ENCODE results near the gene TOP1.

DNA sequence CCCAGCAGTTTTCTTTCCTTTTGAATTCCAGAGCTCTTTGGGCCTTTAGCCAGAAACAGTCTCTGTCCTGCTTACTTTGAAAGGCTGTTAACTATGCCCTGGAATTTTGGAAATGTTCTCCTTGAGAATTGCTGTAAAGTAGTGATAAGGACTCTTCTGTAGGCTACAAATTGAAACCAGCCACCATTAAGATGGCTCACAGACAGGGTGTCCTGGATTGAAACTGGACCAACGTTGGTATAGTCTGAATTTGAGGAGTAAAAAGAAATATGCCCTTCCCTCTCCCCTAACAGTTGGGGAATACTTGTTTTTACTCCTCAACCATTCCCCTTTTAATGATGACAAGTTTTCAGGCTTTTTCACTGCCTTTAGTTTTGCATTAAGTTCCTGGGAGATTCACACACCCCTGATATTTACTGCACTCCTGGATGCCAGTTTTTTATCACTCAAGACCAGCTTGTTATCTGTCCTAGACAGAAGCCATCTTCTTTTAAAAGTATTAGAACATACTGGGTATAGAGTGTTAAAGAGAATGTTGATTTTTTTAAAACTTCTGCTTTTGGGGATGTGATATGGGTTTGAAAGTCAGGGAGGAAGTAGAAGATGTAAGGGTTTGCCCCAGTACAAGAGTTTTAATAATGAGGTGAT, 21.9 kb downstream of the TOP1 start:
- TF ChIP-seq, protein P1, sequence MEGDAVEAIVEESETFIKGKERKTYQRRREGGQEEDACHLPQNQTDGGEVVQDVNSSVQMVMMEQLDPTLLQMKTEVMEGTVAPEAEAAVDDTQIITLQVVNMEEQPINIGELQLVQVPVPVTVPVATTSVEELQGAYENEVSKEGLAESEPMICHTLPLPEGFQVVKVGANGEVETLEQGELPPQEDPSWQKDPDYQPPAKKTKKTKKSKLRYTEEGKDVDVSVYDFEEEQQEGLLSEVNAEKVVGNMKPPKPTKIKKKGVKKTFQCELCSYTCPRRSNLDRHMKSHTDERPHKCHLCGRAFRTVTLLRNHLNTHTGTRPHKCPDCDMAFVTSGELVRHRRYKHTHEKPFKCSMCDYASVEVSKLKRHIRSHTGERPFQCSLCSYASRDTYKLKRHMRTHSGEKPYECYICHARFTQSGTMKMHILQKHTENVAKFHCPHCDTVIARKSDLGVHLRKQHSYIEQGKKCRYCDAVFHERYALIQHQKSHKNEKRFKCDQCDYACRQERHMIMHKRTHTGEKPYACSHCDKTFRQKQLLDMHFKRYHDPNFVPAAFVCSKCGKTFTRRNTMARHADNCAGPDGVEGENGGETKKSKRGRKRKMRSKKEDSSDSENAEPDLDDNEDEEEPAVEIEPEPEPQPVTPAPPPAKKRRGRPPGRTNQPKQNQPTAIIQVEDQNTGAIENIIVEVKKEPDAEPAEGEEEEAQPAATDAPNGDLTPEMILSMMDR (IDR thresholded peaks at IDR 0.05; ENCODE audit: borderline replicate concordance, extremely low read depth, low read length, poor library complexity, severe bottlenecking): no peak
- no peak for TF ChIP-seq EZH2 (IDR thresholded peaks at IDR 0.05; ENCODE audit: borderline replicate concordance, low read depth, low read length, severe bottlenecking)
